ENCODE results near the gene CHPF.

DNA sequence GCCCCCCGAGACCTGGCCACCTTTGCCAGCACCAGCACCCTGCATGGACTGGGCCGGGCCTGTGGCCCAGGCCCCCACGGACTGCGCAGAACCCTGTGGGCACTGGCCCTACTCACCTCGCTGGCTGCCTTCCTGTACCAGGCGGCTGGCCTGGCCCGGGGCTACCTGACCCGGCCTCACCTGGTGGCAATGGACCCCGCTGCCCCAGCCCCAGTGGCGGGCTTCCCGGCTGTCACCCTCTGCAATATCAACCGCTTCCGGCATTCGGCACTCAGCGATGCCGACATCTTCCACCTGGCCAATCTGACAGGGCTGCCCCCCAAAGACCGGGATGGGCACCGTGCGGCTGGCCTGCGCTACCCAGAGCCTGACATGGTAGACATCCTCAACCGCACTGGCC lies 28.8 kb downstream of the CHPF start:
- TF ChIP-seq EZH2phosphoT487 (IDR thresholded peaks at IDR 0.05; ENCODE audit: insufficient read depth, low read depth), result no peak
- TF ChIP-seq EZH2 (IDR thresholded peaks at IDR 0.05; ENCODE audit: insufficient read depth, poor library complexity, severe bottlenecking), result no peak
